HCT116 (cell line): ENCODE measurements around the gene PSMB5. TPM values are rescaled to one million over a fixed set of nuclear protein-coding genes. Genes with fewer than 3 reads are reported as not detected.

Source experiments
- ATAC-seq: fragments of 200-7000 bp; cut with Tn5 transposase; 2 replicates; pipeline ENCODE4 v1.9.1; 2020; ENCODE audit warnings: mild to moderate bottlenecking, moderate library complexity
- BruUV-seq: library from RNA; stranded (reverse); fragments of 400-500 nt; replicated peaks from 2 replicates; lab custom pipeline; 2021; lab: Mats Ljungman, UMichigan
- CTCF ChIA-PET: fragments of 300-600 bp; sonication (Branson Sonifier 250); formaldehyde crosslinking; loops from one replicate; lab custom pipeline; 2021; ENCODE audit warnings: antibody characterized with exemption; lab: Charles Lee
- POLR2A ChIA-PET: fragments of 300-600, 350-600 bp; sonication (Branson Sonifier 250); formaldehyde crosslinking; loops from one replicate; lab custom pipeline; 2021; ENCODE audit warnings: antibody characterized with exemption; lab: Charles Lee
- RAD21 ChIA-PET, 2 experiments: fragments of 300-600 bp; sonication (Branson Sonifier 250); formaldehyde crosslinking; loops; one replicate each; lab custom pipeline; 2023; ENCODE audit warnings: low total read pairs in 2 of 2; ENCODE audit not compliant: uncharacterized antibody in 2 of 2, unreplicated experiment in 2 of 2, low non-redundant PET in 1 of 2; lab: Charles Lee
- DNase-seq: peaks from one replicate; pipeline ENCODE4 v3.0.0-alpha.2; 2010; ENCODE audit warnings: low read depth, low spot score
- H2AFZ ChIP-seq: fragments of 200-600 bp; shearing (Covaris generic), sonication (generic); 2 replicates; pipeline ENCODE4 v1.6.1; 2017; ENCODE audit warnings: low read depth, mixed run types, mixed read lengths, antibody characterized with exemption, low read length; ENCODE audit not compliant: poor library complexity, severe bottlenecking
- H3K27ac ChIP-seq: 2 replicates; pipeline ENCODE4 v1.5.1; 2012; ENCODE audit warnings: low read depth, low read length
- H3K27me3 ChIP-seq: fragments of 200-600 bp; sonication (generic); 2 replicates; pipeline ENCODE4 v1.6.1; 2016; ENCODE audit warnings: mixed run types, low read length, mixed read lengths; ENCODE audit not compliant: insufficient read depth
- H3K36me3 ChIP-seq, 2 experiments: fragments of 200-500 bp in 1 of 2; fragments of 200-600 bp in 1 of 2; sonication (Bioruptor generic) in 1 of 2; sonication (generic) in 1 of 2; 2 replicates each; pipeline versions ENCODE4 v1.5.1 to v1.6.1; 2014 to 2016; ENCODE audit warnings: low read length in 2 of 2, inconsistent platforms in 1 of 2, mixed read lengths in 1 of 2, mixed run types in 1 of 2; ENCODE audit not compliant: insufficient read depth in 2 of 2, control insufficient read depth in 1 of 2
- H3K4me1 ChIP-seq, 2 experiments: fragments of 200-600 bp in 1 of 2; sonication (generic) in 1 of 2; 2 replicates each; pipeline versions ENCODE4 v1.5.1 to v1.6.1; 2012 to 2017; ENCODE audit warnings: low read length in 2 of 2, inconsistent platforms in 1 of 2, mild to moderate bottlenecking in 1 of 2, mixed read lengths in 1 of 2, mixed run types in 1 of 2, moderate library complexity in 1 of 2; ENCODE audit not compliant: insufficient read depth in 2 of 2, control insufficient read depth in 1 of 2
- H3K4me2 ChIP-seq: fragments of 200-600 bp; sonication (generic); 2 replicates; pipeline ENCODE4 v1.6.1; 2017; ENCODE audit warnings: mixed run types, low read length, mixed read lengths
- H3K4me3 ChIP-seq, 2 experiments: fragments of 200-600 bp in 1 of 2; sonication (generic) in 1 of 2; replicated peaks in 1 of 2; 2 replicates each; pipeline ENCODE4 v1.5.1; 2011 to 2016; ENCODE audit warnings: low read length in 2 of 2, control low read depth in 1 of 2, low read depth in 1 of 2, mild to moderate bottlenecking in 1 of 2, mixed read lengths in 1 of 2, mixed run types in 1 of 2
- H3K79me2 ChIP-seq: fragments of 200-600 bp; sonication (generic); 2 replicates; pipeline ENCODE4 v1.6.1; 2017; ENCODE audit warnings: mild to moderate bottlenecking, mixed run types, low read length, moderate library complexity, mixed read lengths; ENCODE audit not compliant: insufficient read depth
- H3K9ac ChIP-seq: fragments of 200-600 bp; sonication (generic); 2 replicates; pipeline ENCODE4 v1.6.1; 2016; ENCODE audit warnings: low read length, mixed read lengths
- H3K9me2 ChIP-seq: fragments of 200-600 bp; sonication (generic), shearing (Covaris generic); 2 replicates; pipeline ENCODE4 v1.6.1; 2017; ENCODE audit warnings: mixed run types, mild to moderate bottlenecking, moderate library complexity; ENCODE audit not compliant: insufficient read depth
- H3K9me3 ChIP-seq, 2 experiments: fragments of 200-500 bp in 1 of 2; fragments of 200-600 bp in 1 of 2; sonication (Bioruptor generic) in 1 of 2; sonication (generic) in 1 of 2; 2 replicates each; pipeline ENCODE4 v1.6.1; 2014 to 2017; ENCODE audit warnings: low read length in 2 of 2, mixed read lengths in 2 of 2, inconsistent platforms in 1 of 2, low read depth in 1 of 2, mild to moderate bottlenecking in 1 of 2, mixed run types in 1 of 2, moderate library complexity in 1 of 2; ENCODE audit not compliant: control insufficient read depth in 1 of 2, insufficient read depth in 1 of 2
- H4K20me1 ChIP-seq: fragments of 200-600 bp; sonication (generic), shearing (Covaris generic); 2 replicates; pipeline ENCODE4 v1.6.1; 2017; ENCODE audit warnings: mixed run types, mild to moderate bottlenecking, moderate library complexity; ENCODE audit not compliant: insufficient read depth
- ATF3 ChIP-seq: IDR thresholded peaks from 2 replicates; pipeline ENCODE4 v1.6.1; 2012
- CTCF ChIP-seq, 3 experiments: fragments of 200-600 bp in 1 of 3; sonication (generic) in 1 of 3; IDR thresholded peaks in 2 of 3; conservative IDR thresholded peaks in 1 of 3; 2 replicates each; pipeline ENCODE4 v1.5.1; 2012 to 2017; ENCODE audit warnings: low read depth in 2 of 3, low read length in 2 of 3, antibody characterized with exemption in 1 of 3, borderline replicate concordance in 1 of 3, control low read depth in 1 of 3, mild to moderate bottlenecking in 1 of 3, mixed read lengths in 1 of 3, mixed run types in 1 of 3, moderate library complexity in 1 of 3; ENCODE audit not compliant: insufficient read depth in 1 of 3
- EGR1 ChIP-seq: IDR thresholded peaks from 2 replicates; pipeline ENCODE4 v1.6.1; 2012; ENCODE audit warnings: low read depth
- ELF1 ChIP-seq: IDR thresholded peaks from 2 replicates; pipeline ENCODE4 v1.6.1; 2012; ENCODE audit warnings: low read depth, borderline replicate concordance
- EZH2 ChIP-seq: fragments of 200-600 bp; sonication (generic); IDR thresholded peaks from 2 replicates; pipeline ENCODE4 v1.6.1; 2017; ENCODE audit warnings: antibody characterized with exemption, mixed run types
- EZH2phosphoT487 ChIP-seq: fragments of 200-600 bp; IDR thresholded peaks from 2 replicates; pipeline ENCODE4 v1.6.1; 2018; ENCODE audit warnings: antibody characterized with exemption, borderline replicate concordance
- MAX ChIP-seq: IDR thresholded peaks from 2 replicates; pipeline ENCODE4 v1.6.1; 2012
- POLR2A ChIP-seq: IDR thresholded peaks from 2 replicates; pipeline ENCODE4 v1.7.0; 2011; ENCODE audit warnings: borderline replicate concordance; ENCODE audit not compliant: insufficient read depth, insufficient read length; ENCODE audit errors: extremely low read depth
- POLR2AphosphoS5 ChIP-seq: IDR thresholded peaks from 2 replicates; pipeline ENCODE4 v1.6.1; 2011; ENCODE audit warnings: mild to moderate bottlenecking, low read depth, low read length, moderate library complexity
- RAD21 ChIP-seq: IDR thresholded peaks from 2 replicates; pipeline ENCODE4 v1.6.1; 2012; ENCODE audit warnings: low read depth, mild to moderate bottlenecking
- SIN3A ChIP-seq: IDR thresholded peaks from 2 replicates; pipeline ENCODE4 v1.6.1; 2012; ENCODE audit warnings: low read depth
- SP1 ChIP-seq: IDR thresholded peaks from 2 replicates; pipeline ENCODE4 v1.6.1; 2012; ENCODE audit warnings: low read depth
- TCF7L2 ChIP-seq: IDR thresholded peaks from 2 replicates; pipeline ENCODE4 v1.7.0; 2011; ENCODE audit warnings: borderline replicate concordance, inconsistent platforms; ENCODE audit not compliant: insufficient read depth, insufficient read length; ENCODE audit errors: extremely low read depth
- ZFX ChIP-seq: fragments of 450-650 bp; IDR thresholded peaks from 2 replicates; pipeline ENCODE4 v1.6.1; 2017
- intact Hi-C: fragments of 100-400 bp; cut with micrococcal nuclease; formaldehyde crosslinking; loops from 2 replicates; pipeline ENCODE4 v1.10.0; 2022
- total RNA-seq: library from RNA; stranded (reverse); gene quantifications from one replicate; pipeline ENCODE4 v1.2.1, GENCODE V29; 2021; ENCODE audit not compliant: unreplicated experiment

PSMB5 gene
- total RNA-seq, 1 experiment from 2014 or later: 212 TPM

GRCh38 chr14:23008831-23009230, 25.9 kb downstream of the PSMB5 start:
- Histone ChIP-seq H3K36me3 (no peaks in the 10 kb centered on the region), H3K27ac (peak overlapping the region; percentile 87; the same call in 1 of the 2 replicates)

GRCh38 chr14:23006544-23007419, 27.9 kb downstream of the PSMB5 start:
- Histone ChIP-seq H3K27me3 (no peaks in the 10 kb centered on the region), H3K4me2 (peak overlapping the region; percentile 89), H3K79me2 (no peaks in the 10 kb centered on the region), H3K36me3 (no peaks in the 10 kb centered on the region), H2AFZ (peak overlapping the region; percentile 62), H4K20me1 (no peaks in the 10 kb centered on the region), H3K4me3 (peak overlapping the region; percentile 64 to 71), H3K9me3 (no peaks in the 10 kb centered on the region), H3K9ac (peak overlapping the region; percentile 83), H3K9me2 (no peaks in the 10 kb centered on the region), H3K27ac (peak overlapping the region; percentile 97), H3K4me1 (peaks cover 23 to 60% of the 10 kb centered on the region in 2 experiments)
- ATAC-seq (peak; percentile 93), DNase-seq (peak; percentile 96)
- ChIA-PET RAD21 (interaction anchor here in 1 of 2 experiments (0.9 to 1.2 kb wide), 2 partner anchors 11 to 20 kb away, joined by 3 to 6 read pairs; no protein-coding TSS in a partner anchor), CTCF (interaction anchor here (0.6 to 3.6 kb wide), 12 partner anchors 12 to 293 kb away, joined by 3 to 52 read pairs (median 7); partner anchors contain the start of gene AJUBA), POLR2A (interaction anchor here (0.7 to 2.2 kb wide), 17 partner anchors 10 to 241 kb away, joined by 3 to 18 read pairs (median 5); partner anchors contain the start of genes ACIN1, AJUBA, C14orf119 and OXA1L)
- intact Hi-C loops: loop anchor here (5.0 kb wide), 1 partner anchor 51 kb away; the partner anchor contains the start of gene CDH24
- BruUV-seq: TSS peak; percentile 9
- TF ChIP-seq EGR1 (peak; percentile 88), ZFX (no peak), TCF7L2 (peak; percentile 59), POLR2AphosphoS5 (peak; percentile 97), CTCF (IDR thresholded peaks at IDR 0.05 in 2 of 3, conservative IDR thresholded peaks at IDR 0.05 in 1 of 3; ENCODE audit: borderline replicate concordance in 1 of 3, insufficient read depth in 1 of 3, low read depth in 2 of 3, low read length in 2 of 3) (no peak; a peak in 1 of 6 replicates), ATF3 (no peak), EZH2phosphoT487 (no peak), MAX (peak; percentile 93), SIN3A (peak; percentile 59; the same call in 1 of the 2 replicates), EZH2 (no peak), SP1 (peak; percentile 95), POLR2A (peak; percentile 94)

More at GRCh38 chr14:23008831-23009230, 25.9 kb downstream of the PSMB5 start:
- Histone ChIP-seq H4K20me1 (no peaks in the 10 kb centered on the region), H3K9me3 (no peaks in the 10 kb centered on the region), H3K4me2 (peak overlapping the region; percentile 72), H3K79me2 (no peaks in the 10 kb centered on the region)
- intact Hi-C loops: loop anchor here (5.0 kb wide), 1 partner anchor 48 kb away; the partner anchor contains the start of gene CDH24
- POLR2A ChIA-PET: interaction anchor here (1.1 kb wide), 1 partner anchor 14 kb away, joined by 3 read pairs; no protein-coding TSS in a partner anchor
- TF ChIP-seq TCF7L2 (no peak), RAD21 (no peak), SIN3A (no peak), ZFX (no peak), SP1 (no peak), POLR2A (no peak), ELF1 (no peak), POLR2AphosphoS5 (no peak)
- TF ChIP-seq, all 23 proteins: peak for 0
- ATAC-seq (no peak), DNase-seq (no peak)
- BruUV-seq: no TSS peak
- CTCF ChIA-PET: interaction anchor here (0.6 to 3.6 kb wide), 4 partner anchors 15 to 49 kb away, joined by 3 to 39 read pairs (median 3); no protein-coding TSS in a partner anchor
- no peaks in the 10 kb centered on the region for H3K9me2 ChIP-seq
- peak overlapping the region in 1 of 2 experiments; percentile 57; a peak in 2 of 4 replicates for H3K4me3 ChIP-seq
- H3K27me3 ChIP-seq: no peaks in the 10 kb centered on the region
- peaks cover 26 to 67% of the 10 kb centered on the region in 2 experiments for H3K4me1 ChIP-seq
- H2AFZ ChIP-seq: no peak overlapping the region
- RAD21 ChIA-PET: no interaction called here
- H3K9ac ChIP-seq: peak overlapping the region; percentile 69; the same call in 1 of the 2 replicates
